Gastrocnemius medialis (tissue), 4 donors: ENCODE measurements around the gene CIB2. TPM values are rescaled to one million over a fixed set of nuclear protein-coding genes. Genes with fewer than 3 reads are reported as not detected.
A peak's percentile ranks its signal among the peaks of the same experiment; 100 is the strongest.

Experiments
- ATAC-seq, 2 donors: fragments of 150-250 bp; one replicate each; pipeline ENCODE4 v1.9.1; 2016
- DNase-seq, 2 donors: peaks; one replicate each; pipeline ENCODE4 v3.0.0-alpha.2; 2019
- H3K27ac ChIP-seq, 4 donors: fragments of 200-600 bp; sonication (generic); 1 replicate in 1 of 4; 2 replicates in 3 of 4; pipeline ENCODE4 v1.5.1; 2016 to 2018; ENCODE audit warnings: mild to moderate bottlenecking in 2 of 4, moderate library complexity in 1 of 4
- H3K27me3 ChIP-seq, 3 donors: fragments of 200-600 bp; sonication (generic) in 2 of 3; 1 replicate in 1 of 3; 2 replicates in 2 of 3; pipeline versions ENCODE4 v1.5.1 to v1.6.0; 2016 to 2019; ENCODE audit warnings: mild to moderate bottlenecking in 1 of 3, moderate library complexity in 1 of 3
- H3K36me3 ChIP-seq, 2 donors: fragments of 200-600 bp; sonication (generic) in 1 of 2; one replicate each; pipeline ENCODE4 v1.5.1; 2017 to 2018
- H3K4me1 ChIP-seq, 2 donors: fragments of 200-600 bp; sonication (generic) in 1 of 2; one replicate each; pipeline ENCODE4 v1.5.1; 2016 to 2017; ENCODE audit warnings: mild to moderate bottlenecking in 2 of 2
- H3K4me3 ChIP-seq, 4 donors: fragments of 200-600 bp; sonication (generic) in 3 of 4; 1 replicate in 1 of 4; 2 replicates in 3 of 4; pipeline ENCODE4 v1.5.1; 2016 to 2019; ENCODE audit warnings: mild to moderate bottlenecking in 2 of 4
- H3K9me3 ChIP-seq, 3 donors: fragments of 200-600 bp; sonication (generic) in 2 of 3; 1 replicate in 1 of 3; 2 replicates in 2 of 3; pipeline ENCODE4 v1.5.1; 2016 to 2019
- POLR2A ChIP-seq, 2 donors: fragments of 450-650 bp; IDR thresholded peaks; one replicate each; pipeline ENCODE4 v1.6.1; 2017; ENCODE audit warnings: antibody characterized with exemption in 2 of 2, mild to moderate bottlenecking in 2 of 2, moderate library complexity in 2 of 2
- in situ Hi-C, 4 donors: fragments of 200-750 bp; cut with MboI; loops; one replicate each; pipeline versions ENCODE4 v1.15.0 to v1.8.0; 2017; ENCODE audit warnings: low sequenced_read_pairs in 4 of 4
- intact Hi-C: fragments of 100-400 bp; cut with DNase I; formaldehyde crosslinking; loops from one replicate; pipeline ENCODE4 v1.15.1; 2023; ENCODE audit warnings: low total_unique reads
- total RNA-seq, 4 donors: library from RNA; depleted of rRNA; stranded (reverse); fragments of >200 nt; gene quantifications; one replicate each; pipeline versions ENCODE4 v1.1.0 to v1.2.3, GENCODE V29; 2016
- TF ChIP-seq, protein P1 (sequence below), 5 experiments: fragments of 450-650 bp in 3 of 5; fragments of 200-600 bp in 2 of 5; sonication (generic) in 2 of 5; IDR thresholded peaks in 4 of 5; conservative IDR thresholded peaks in 1 of 5; 1 replicate in 4 of 5; 2 replicates in 1 of 5; pipeline ENCODE4 v1.5.1; 2016 to 2019; ENCODE audit warnings: antibody characterized with exemption in 5 of 5, mild to moderate bottlenecking in 3 of 5, moderate library complexity in 3 of 5

CIB2 gene
- total RNA-seq, 4 donors from 2014 or later = 5.6 to 14.4 (median 6.7) TPM

DNA sequence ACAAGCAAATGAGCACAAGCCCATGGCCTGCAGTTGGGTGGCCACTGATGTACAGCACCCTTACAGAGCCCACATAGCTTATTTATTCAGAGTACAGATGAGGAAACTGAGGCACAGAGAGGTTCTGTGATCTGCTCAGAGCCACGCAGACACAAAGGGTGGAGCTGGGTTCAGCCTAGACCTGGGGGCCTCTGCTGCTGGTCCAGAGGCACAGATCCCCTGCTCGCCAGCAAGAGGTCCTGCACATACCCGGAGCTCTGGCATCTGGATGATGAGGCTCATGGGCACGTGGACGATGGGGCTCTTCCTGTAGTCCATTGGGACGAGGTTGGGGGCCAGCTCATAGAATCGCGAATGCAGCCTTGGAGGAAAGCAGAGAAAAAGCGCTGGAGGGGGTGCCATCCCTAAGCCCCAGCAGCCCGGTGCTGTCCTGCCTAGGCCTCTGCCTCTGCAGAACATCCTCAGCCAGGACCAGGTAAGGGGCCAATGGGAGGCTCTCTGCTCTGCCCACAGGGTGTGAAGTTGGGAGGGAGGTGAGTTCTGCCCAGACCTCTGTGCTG lies 20.2 kb downstream of the CIB2 start:
- Histone ChIP-seq H3K36me3 (no peaks in the 10 kb centered on the region), H3K4me3 (no peak overlapping the region), H3K9me3 (no peaks in the 10 kb centered on the region), H3K27me3 (no peaks in the 10 kb centered on the region), H3K4me1 (no peaks in the 10 kb centered on the region), H3K27ac (no peak overlapping the region)
- intact Hi-C loops (no loop called here), in situ Hi-C loops (loop anchor here (5.0 to 25.0 kb wide), 4 partner anchors 84 to 326 kb away; partner anchors contain the start of gene IREB2 (in 1 of the 4))
- no peak for TF ChIP-seq POLR2A (IDR thresholded peaks at IDR 0.05)
- TF ChIP-seq, protein P1, sequence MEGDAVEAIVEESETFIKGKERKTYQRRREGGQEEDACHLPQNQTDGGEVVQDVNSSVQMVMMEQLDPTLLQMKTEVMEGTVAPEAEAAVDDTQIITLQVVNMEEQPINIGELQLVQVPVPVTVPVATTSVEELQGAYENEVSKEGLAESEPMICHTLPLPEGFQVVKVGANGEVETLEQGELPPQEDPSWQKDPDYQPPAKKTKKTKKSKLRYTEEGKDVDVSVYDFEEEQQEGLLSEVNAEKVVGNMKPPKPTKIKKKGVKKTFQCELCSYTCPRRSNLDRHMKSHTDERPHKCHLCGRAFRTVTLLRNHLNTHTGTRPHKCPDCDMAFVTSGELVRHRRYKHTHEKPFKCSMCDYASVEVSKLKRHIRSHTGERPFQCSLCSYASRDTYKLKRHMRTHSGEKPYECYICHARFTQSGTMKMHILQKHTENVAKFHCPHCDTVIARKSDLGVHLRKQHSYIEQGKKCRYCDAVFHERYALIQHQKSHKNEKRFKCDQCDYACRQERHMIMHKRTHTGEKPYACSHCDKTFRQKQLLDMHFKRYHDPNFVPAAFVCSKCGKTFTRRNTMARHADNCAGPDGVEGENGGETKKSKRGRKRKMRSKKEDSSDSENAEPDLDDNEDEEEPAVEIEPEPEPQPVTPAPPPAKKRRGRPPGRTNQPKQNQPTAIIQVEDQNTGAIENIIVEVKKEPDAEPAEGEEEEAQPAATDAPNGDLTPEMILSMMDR (IDR thresholded peaks at IDR 0.05 in 4 of 5, conservative IDR thresholded peaks at IDR 0.05 in 1 of 5) = no peak
- no peak for DNase-seq
- no peak for ATAC-seq

DNA sequence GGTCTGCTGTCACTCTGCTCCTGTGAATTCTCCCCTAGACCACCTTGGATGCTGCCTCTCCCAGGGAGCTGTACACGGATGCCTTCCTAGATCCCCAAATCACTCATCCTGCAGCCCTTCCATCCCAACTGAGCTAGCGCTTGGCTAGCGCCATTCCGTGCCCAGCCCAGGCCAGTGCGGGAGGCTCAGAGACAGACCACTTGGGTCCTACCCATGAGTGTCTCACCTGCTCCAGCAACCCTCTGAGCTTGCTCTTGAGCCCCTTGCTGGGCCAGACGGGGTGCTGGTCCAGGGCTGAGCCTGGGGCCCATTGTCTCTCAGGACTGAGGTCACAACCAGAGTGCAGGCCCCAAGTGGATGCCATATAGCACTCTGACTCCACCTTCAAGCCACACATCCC lies 21.1 kb downstream of the CIB2 start:
- intact Hi-C loops = no loop called here
- no peaks in the 10 kb centered on the region for H3K9me3 ChIP-seq
- ATAC-seq (no peak), DNase-seq (no peak)
- in situ Hi-C loops = loop anchor here (5.0 to 25.0 kb wide), 4 partner anchors 85 to 327 kb away; partner anchors contain the start of gene IREB2 (in 1 of the 4)
- no peak overlapping the region for H3K4me3 ChIP-seq
- no peaks in the 10 kb centered on the region for H3K27me3 ChIP-seq
- no peaks in the 10 kb centered on the region for H3K4me1 ChIP-seq
- TF ChIP-seq, protein P1 (IDR thresholded peaks at IDR 0.05 in 4 of 5, conservative IDR thresholded peaks at IDR 0.05 in 1 of 5) = no peak
- no peak for TF ChIP-seq POLR2A (IDR thresholded peaks at IDR 0.05)
- H3K27ac ChIP-seq = no peak overlapping the region
- H3K36me3 ChIP-seq = no peaks in the 10 kb centered on the region

DNA sequence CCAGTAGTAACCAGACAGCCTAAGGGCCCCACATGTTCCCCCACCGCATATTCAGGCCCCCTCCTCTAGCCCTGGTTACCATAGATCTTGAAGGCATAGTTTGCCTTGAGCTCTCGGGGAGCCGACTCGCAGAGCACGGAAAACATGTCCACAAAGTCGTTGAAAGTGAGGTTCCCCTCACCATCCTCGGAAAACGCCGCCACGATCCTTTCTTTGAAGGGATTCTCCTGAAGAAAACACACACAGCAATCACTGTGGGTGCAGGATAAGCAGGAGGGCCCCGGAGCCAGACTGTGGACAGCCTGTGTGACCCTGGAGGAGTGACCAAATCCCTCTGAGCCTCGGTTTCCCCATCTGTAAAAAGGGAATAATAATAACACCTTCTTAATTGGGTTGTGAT lies 22.1 kb downstream of the CIB2 start:
- H3K27me3 ChIP-seq = no peaks in the 10 kb centered on the region
- H3K4me3 ChIP-seq = no peak overlapping the region
- ATAC-seq (no peak), DNase-seq (no peak)
- H3K4me1 ChIP-seq = no peaks in the 10 kb centered on the region
- TF ChIP-seq, protein P1 (IDR thresholded peaks at IDR 0.05 in 4 of 5, conservative IDR thresholded peaks at IDR 0.05 in 1 of 5) = no peak
- no peak for TF ChIP-seq POLR2A (IDR thresholded peaks at IDR 0.05)
- H3K36me3 ChIP-seq = no peaks in the 10 kb centered on the region
- in situ Hi-C loops (loop anchor here (5.0 to 25.0 kb wide), 5 partner anchors 107 to 328 kb away; partner anchors contain the start of gene IREB2 (in 1 of the 4)), intact Hi-C loops (no loop called here)
- H3K9me3 ChIP-seq = no peaks in the 10 kb centered on the region
- no peak overlapping the region for H3K27ac ChIP-seq

DNA sequence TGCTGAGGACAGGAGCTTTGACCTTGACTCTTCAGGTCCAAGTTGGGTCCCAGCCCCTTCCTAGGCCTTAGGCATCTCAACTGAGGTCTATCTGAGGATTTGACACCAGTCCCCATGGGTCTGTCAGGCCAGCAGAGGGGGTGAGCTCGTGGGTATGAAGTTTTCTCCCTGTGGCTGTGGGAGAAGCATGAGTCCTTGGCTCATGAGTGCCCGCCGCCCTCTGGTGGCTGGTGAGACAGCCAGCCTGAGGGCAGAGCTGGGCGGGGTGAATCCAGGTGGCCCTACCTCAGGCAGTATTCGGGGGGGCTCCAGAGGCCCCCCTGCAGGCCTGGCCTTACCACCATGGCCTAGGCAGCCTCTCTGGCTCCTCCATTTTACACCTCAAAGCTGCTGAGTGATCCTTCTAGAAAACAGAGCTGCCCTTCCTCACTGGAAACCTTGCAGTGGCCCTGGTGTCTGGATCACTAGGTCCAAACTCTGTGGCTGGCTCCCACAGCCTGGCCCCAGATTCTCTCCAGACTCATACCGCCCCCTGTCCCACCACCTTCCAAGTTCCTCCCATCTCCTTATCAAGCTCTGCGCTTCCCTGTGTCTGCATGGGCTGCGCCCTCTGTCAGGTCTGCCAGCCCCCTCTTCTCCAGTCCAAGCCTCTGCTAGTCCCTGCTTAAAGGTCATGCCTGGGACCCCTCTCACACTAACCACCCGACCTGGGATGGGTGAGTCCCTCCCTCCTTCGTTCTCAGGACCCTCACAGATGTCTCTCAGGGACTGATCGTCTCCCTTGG lies 22.8 kb downstream of the CIB2 start:
- Histone ChIP-seq H3K4me3 (no peak overlapping the region), H3K4me1 (no peaks in the 10 kb centered on the region), H3K36me3 (no peaks in the 10 kb centered on the region), H3K27ac (no peak overlapping the region), H3K9me3 (no peaks in the 10 kb centered on the region), H3K27me3 (no peaks in the 10 kb centered on the region)
- peak; percentile 82 to 89 for ATAC-seq
- TF ChIP-seq, protein P1 (IDR thresholded peaks at IDR 0.05 in 4 of 5, conservative IDR thresholded peaks at IDR 0.05 in 1 of 5) = peak; percentile 95 to 97 (median 95)
- TF ChIP-seq POLR2A (IDR thresholded peaks at IDR 0.05) = no peak
- peak; percentile 63 to 80 for DNase-seq
- intact Hi-C loops = loop anchor here (1.0 kb wide), 3 partner anchors 108 to 149 kb away; no protein-coding TSS in a partner anchor
- in situ Hi-C loops = loop anchor here (5.0 to 25.0 kb wide), 5 partner anchors 106 to 329 kb away; partner anchors contain the start of gene IREB2 (in 1 of the 4)
